Activated naive CD8-positive, alpha-beta T cell treated with anti-CD3 and anti-CD28 coated beads, Interleukin-2, amount 50 U/mL, for 24 hours (primary cell): ENCODE results near the gene UBE2E3.
"Not testable (repeated sequence)": the region's sequence is repeated elsewhere in the genome, so short reads cannot be mapped to it uniquely, and the experiment has no call there.

Source experiments
- ATAC-seq: fragments of 150-1000 bp; cut with Tn5 transposase; one replicate; pipeline ENCODE4 v1.10.0; 2021
- DNase-seq: peaks from one replicate; pipeline ENCODE4 v3.0.0; 2021
- H3K27ac Mint-ChIP-seq: one replicate; pipeline ENCODE4 v1.8.0; 2021; ENCODE audit warnings: mild to moderate bottlenecking, mixed read lengths
- H3K27me3 Mint-ChIP-seq: one replicate; pipeline ENCODE4 v1.8.0; 2021; ENCODE audit warnings: mixed read lengths
- H3K36me3 Mint-ChIP-seq: one replicate; pipeline ENCODE4 v1.8.0; 2021; ENCODE audit warnings: low read depth, mixed read lengths
- H3K4me1 Mint-ChIP-seq: one replicate; pipeline ENCODE4 v1.8.0; 2021; ENCODE audit warnings: mixed read lengths
- H3K4me3 Mint-ChIP-seq: one replicate; pipeline ENCODE4 v1.8.0; 2021; ENCODE audit warnings: mild to moderate bottlenecking, moderate library complexity, mixed read lengths
- H3K9me3 Mint-ChIP-seq: one replicate; pipeline ENCODE4 v1.8.0; 2021; ENCODE audit warnings: mixed read lengths

Gene UBE2E3

DNA sequence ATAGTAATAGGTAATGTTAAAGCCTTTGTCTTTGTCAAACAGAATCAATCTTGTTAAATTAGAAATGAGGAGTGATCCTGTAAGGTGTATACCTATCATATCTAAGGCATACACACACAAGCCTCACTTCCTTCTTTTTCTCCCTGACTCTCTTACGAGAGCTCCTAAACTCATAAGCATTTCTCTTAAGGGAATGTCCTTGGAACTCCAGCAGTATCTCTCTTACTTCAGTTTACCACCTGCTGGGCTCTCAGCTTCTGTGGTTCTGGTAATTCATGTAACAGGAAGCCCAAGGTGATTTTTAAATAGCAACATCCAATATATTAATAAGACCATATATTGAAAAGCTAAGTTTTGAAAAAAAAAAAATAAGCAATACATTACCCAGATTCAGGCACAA, 85.9 kb downstream of the UBE2E3 start:
- Mint-ChIP-seq H3K4me1 (no peaks in the 10 kb centered on the region), H3K36me3 (peaks cover 3% of the 10 kb centered on the region), H3K27me3 (no peaks in the 10 kb centered on the region), H3K4me3 (no peak overlapping the region), H3K27ac (no peak overlapping the region), H3K9me3 (no peaks in the 10 kb centered on the region)
- DNase-seq: no peak
- no peak for ATAC-seq

DNA sequence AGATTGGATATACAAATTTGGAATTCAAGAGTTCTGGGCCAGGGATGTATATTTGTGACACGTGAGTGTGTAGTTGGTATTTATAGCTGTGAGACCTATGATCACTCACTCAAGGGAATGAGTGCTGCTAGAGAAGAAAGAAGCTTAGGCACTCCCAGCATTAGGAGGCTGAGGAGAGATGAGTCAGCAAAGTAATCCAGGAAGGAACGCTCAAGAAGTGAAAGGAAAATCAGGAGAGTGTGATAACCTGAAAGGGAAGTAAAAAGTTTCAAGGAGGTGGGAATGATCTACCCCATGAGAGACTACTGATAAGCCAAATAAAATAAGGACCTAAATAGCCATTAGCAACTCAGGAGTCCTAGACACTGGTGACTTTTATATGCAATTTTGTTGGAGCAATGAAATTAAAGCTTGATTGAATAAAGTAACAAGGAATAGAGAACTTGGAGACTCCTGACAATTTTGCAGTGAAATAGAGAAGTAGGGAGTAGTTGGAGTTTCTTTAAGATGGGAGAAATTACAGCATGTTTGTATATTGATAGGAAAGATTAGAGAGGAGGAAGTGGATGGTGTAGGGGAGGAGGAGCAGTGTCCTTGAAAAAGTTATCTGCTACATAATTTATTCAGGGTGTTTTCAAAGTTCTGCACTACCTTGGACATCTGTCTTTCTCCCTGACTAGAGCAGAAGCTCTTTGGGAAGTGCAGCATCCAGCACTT, 89.9 kb downstream of the UBE2E3 start:
- H3K27ac Mint-ChIP-seq: no peak overlapping the region
- H3K27me3 Mint-ChIP-seq: no peaks in the 10 kb centered on the region
- no peaks in the 10 kb centered on the region for H3K9me3 Mint-ChIP-seq
- DNase-seq: no peak
- no peak for ATAC-seq
- no peaks in the 10 kb centered on the region for H3K36me3 Mint-ChIP-seq
- H3K4me3 Mint-ChIP-seq: no peak overlapping the region
- H3K4me1 Mint-ChIP-seq: peaks cover 3% of the 10 kb centered on the region

DNA sequence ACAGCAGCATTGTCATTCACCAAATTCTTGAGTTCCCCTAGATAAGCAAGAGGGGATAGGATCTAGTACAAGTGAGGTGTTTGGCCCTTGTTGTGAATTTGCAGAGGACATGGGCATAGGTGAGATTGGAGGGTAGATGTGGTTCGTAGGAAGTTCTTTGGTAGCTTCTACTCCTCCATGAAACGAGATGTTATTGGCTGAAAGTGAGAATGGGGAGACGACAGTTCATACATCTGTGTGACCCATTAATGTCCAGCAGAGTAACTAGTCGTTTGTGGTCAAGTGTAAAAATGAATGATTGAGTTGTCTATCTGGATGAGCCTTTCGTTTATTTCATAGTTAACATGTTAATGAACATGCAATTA, 90.4 kb downstream of the UBE2E3 start:
- Mint-ChIP-seq H3K27ac (no peak overlapping the region), H3K27me3 (no peaks in the 10 kb centered on the region), H3K36me3 (no peaks in the 10 kb centered on the region), H3K9me3 (no peaks in the 10 kb centered on the region), H3K4me1 (peaks cover 3% of the 10 kb centered on the region), H3K4me3 (no peak overlapping the region)
- DNase-seq (no peak), ATAC-seq (no peak)

GRCh38 chr2:181072486-181073235, 92.3 kb downstream of the UBE2E3 start:
- ATAC-seq (no peak), DNase-seq (no peak)
- Mint-ChIP-seq H3K36me3 (no peaks in the 10 kb centered on the region), H3K9me3 (no peaks in the 10 kb centered on the region), H3K4me3 (no peak overlapping the region), H3K27ac (no peak overlapping the region), H3K27me3 (no peaks in the 10 kb centered on the region), H3K4me1 (peaks cover 3% of the 10 kb centered on the region)

- no peak overlapping the region for H3K27ac Mint-ChIP-seq
- no peaks in the 10 kb centered on the region for H3K27me3 Mint-ChIP-seq
- no peaks in the 10 kb centered on the region for H3K9me3 Mint-ChIP-seq
- DNase-seq (no peak), ATAC-seq (no peak)
- peaks cover 3% of the 10 kb centered on the region for H3K4me1 Mint-ChIP-seq
- no peaks in the 10 kb centered on the region for H3K36me3 Mint-ChIP-seq
- no peak overlapping the region for H3K4me3 Mint-ChIP-seq
Measured at GRCh38 chr2:181073896-181074295, 93.5 kb downstream of the UBE2E3 start.

GRCh38 chr2:181074457-181074856, 94.1 kb downstream of the UBE2E3 start:
- Mint-ChIP-seq H3K27me3 (no peaks in the 10 kb centered on the region), H3K36me3 (no peaks in the 10 kb centered on the region), H3K4me3 (no peak overlapping the region), H3K4me1 (peaks cover 3% of the 10 kb centered on the region), H3K9me3 (no peaks in the 10 kb centered on the region), H3K27ac (no peak overlapping the region)
- DNase-seq: no peak
- no peak for ATAC-seq

GRCh38 chr2:181076658-181077057, 96.3 kb downstream of the UBE2E3 start:
- Mint-ChIP-seq H3K27ac (no peak overlapping the region), H3K36me3 (no peaks in the 10 kb centered on the region), H3K4me1 (peaks cover 3% of the 10 kb centered on the region), H3K9me3 (no peaks in the 10 kb centered on the region), H3K27me3 (no peaks in the 10 kb centered on the region), H3K4me3 (no peak overlapping the region)
- DNase-seq (no peak), ATAC-seq (no peak)

- no peaks in the 10 kb centered on the region for H3K36me3 Mint-ChIP-seq
- ATAC-seq (peak; percentile 84), DNase-seq (no peak)
- H3K27ac Mint-ChIP-seq: no peak overlapping the region
- H3K4me1 Mint-ChIP-seq: peaks cover 3% of the 10 kb centered on the region
- H3K27me3 Mint-ChIP-seq: no peaks in the 10 kb centered on the region
- no peak overlapping the region for H3K4me3 Mint-ChIP-seq
- no peaks in the 10 kb centered on the region for H3K9me3 Mint-ChIP-seq
Measured at GRCh38 chr2:181077128-181077709, 96.8 kb downstream of the UBE2E3 start.

GRCh38 chr2:181083140-181083539, 102.7 kb downstream of the UBE2E3 start:
- Mint-ChIP-seq H3K36me3 (no peaks in the 10 kb centered on the region), H3K9me3 (no peaks in the 10 kb centered on the region), H3K4me3 (no peak overlapping the region), H3K4me1 (no peaks in the 10 kb centered on the region), H3K27me3 (no peaks in the 10 kb centered on the region), H3K27ac (no peak overlapping the region)
- no peak for ATAC-seq
- DNase-seq: no peak

GRCh38 chr2:181085734-181086133, 105.3 kb downstream of the UBE2E3 start:
- H3K27me3 Mint-ChIP-seq: no peaks in the 10 kb centered on the region
- DNase-seq (no peak), ATAC-seq (no peak)
- no peaks in the 10 kb centered on the region for H3K4me1 Mint-ChIP-seq
- H3K36me3 Mint-ChIP-seq: no peaks in the 10 kb centered on the region
- H3K9me3 Mint-ChIP-seq: no peaks in the 10 kb centered on the region
- no peak overlapping the region for H3K27ac Mint-ChIP-seq
- H3K4me3 Mint-ChIP-seq: no peak overlapping the region

DNA sequence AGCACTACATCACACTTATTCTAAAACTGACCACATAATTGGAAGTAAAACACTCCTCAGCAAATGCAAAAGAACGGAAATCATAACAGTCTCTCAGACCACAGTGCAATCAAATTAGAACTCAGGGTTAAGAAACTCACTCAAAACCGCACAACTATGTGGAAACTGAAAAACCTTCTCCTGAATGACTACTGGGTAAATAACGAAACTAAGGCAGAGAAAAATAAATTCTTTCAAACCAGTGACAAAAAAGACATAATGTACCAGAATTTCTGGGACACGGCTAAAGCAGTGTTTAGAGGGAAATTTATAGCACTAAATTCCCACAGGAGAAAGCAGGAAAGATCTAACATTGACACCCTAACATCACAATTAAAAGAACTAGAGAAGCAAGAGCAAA, 111.5 kb downstream of the UBE2E3 start:
- H3K4me1 Mint-ChIP-seq, H3K4me3 Mint-ChIP-seq, H3K36me3 Mint-ChIP-seq, H3K27me3 Mint-ChIP-seq, ATAC-seq, DNase-seq, H3K27ac Mint-ChIP-seq: not testable (repeated sequence)
- H3K9me3 Mint-ChIP-seq: peaks cover 20% of the 10 kb centered on the region

GRCh38 chr2:181095486-181095885, 115.1 kb downstream of the UBE2E3 start:
- Mint-ChIP-seq H3K4me3 (no peak overlapping the region), H3K36me3 (peaks cover 3% of the 10 kb centered on the region), H3K4me1 (no peaks in the 10 kb centered on the region), H3K9me3 (peaks cover 20% of the 10 kb centered on the region), H3K27ac (no peak overlapping the region), H3K27me3 (no peaks in the 10 kb centered on the region)
- DNase-seq (no peak), ATAC-seq (no peak)

- H3K4me3 Mint-ChIP-seq: no peak overlapping the region
- no peak overlapping the region for H3K27ac Mint-ChIP-seq
- H3K9me3 Mint-ChIP-seq: no peaks in the 10 kb centered on the region
- DNase-seq (no peak), ATAC-seq (no peak)
- H3K27me3 Mint-ChIP-seq: no peaks in the 10 kb centered on the region
- H3K36me3 Mint-ChIP-seq: no peaks in the 10 kb centered on the region
- peaks cover 43% of the 10 kb centered on the region for H3K4me1 Mint-ChIP-seq
Measured at GRCh38 chr2:181103659-181104058, 123.3 kb downstream of the UBE2E3 start.

DNA sequence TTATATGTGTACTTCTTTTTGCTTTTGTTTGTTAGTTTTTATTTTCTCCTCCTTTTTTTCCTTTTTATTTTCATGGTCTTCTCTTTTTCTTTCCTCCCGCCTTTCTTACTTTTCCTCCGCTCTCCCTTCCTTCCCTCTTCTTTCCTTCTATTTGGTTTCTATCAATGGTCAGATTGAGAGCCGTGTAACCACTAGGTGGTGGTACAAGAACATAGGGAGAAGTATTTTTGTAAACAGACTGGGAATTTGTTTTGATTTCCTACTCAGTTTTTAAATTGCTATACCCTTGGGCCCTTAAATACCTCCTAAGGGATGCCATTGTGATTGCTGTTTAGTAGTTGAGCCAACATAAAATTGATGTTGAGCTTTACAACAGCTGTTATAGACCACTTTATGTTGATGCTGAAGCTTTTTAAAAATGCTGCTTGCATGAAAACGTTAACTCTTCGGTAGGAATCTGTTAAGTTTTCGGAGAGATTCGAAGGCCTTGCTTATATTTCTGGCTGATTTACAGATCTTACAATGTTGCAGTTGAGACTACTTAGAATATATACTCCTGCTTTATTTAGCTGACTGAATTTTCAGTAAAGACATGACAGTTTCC, 124.2 kb downstream of the UBE2E3 start:
- Mint-ChIP-seq H3K4me3 (no peak overlapping the region), H3K36me3 (no peaks in the 10 kb centered on the region), H3K27me3 (no peaks in the 10 kb centered on the region), H3K27ac (peak overlapping the region; percentile 10), H3K9me3 (peaks cover 1% of the 10 kb centered on the region), H3K4me1 (peaks cover 49% of the 10 kb centered on the region)
- ATAC-seq: no peak
- DNase-seq: no peak

DNA sequence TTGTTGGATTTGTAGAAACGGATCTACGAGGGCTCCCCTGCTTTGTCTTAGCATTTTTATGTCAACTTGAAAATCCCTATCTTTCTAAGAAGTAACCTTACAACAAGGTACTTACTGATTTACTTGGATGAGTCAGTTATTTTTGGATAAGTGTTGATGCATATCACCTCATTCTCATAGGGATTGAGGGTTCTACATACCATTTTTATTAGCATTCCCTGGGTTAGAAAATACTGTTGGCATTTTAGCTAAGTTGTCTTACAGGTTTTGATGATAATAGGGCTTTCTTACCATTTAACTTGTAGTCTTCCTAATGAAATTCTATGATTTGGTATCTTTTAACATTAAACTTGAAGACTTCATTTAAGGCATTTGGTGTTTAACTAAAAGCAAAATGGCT, 125.2 kb downstream of the UBE2E3 start:
- Mint-ChIP-seq H3K4me3 (no peak overlapping the region), H3K36me3 (no peaks in the 10 kb centered on the region), H3K4me1 (peaks cover 49% of the 10 kb centered on the region), H3K27ac (peak overlapping the region; percentile 73), H3K9me3 (peaks cover 5% of the 10 kb centered on the region), H3K27me3 (no peaks in the 10 kb centered on the region)
- DNase-seq (no peak), ATAC-seq (no peak)
